ENCODE results near the gene FABP3. TPM values are rescaled to one million over a fixed set of nuclear protein-coding genes. Genes with fewer than 3 reads are reported as not detected.

FABP3 gene
- total RNA-seq, 1 experiment from 2014 or later: 0.40 TPM

GRCh38 chr1:31397360-31398095 lies 24.7 kb upstream of the FABP3 start:
- POLR2A ChIA-PET (ENCODE audit: unreplicated experiment): no interaction called here
- no peak for DNase-seq

GRCh38 chr1:31396633-31397351 lies 23.9 kb upstream of the FABP3 start:
- Histone ChIP-seq H3K36me3 (ENCODE audit: low read depth, low read length) (no peaks in the 10 kb centered on the region), H3K27ac (ENCODE audit: low read length) (no peak overlapping the region), H3F3A (ENCODE audit: low read length, unreplicated experiment) (no peaks in the 10 kb centered on the region), H3K9ac (ENCODE audit: low read length) (no peak overlapping the region), H3K27me3 (ENCODE audit: low read length) (no peaks in the 10 kb centered on the region), H3K79me2 (ENCODE audit: low read length) (no peaks in the 10 kb centered on the region), H3K4me1 (ENCODE audit: insufficient read depth, low read length) (peaks cover 4% of the 10 kb centered on the region; the same call in 1 of the 2 replicates), H3K4me2 (ENCODE audit: low read length) (no peak overlapping the region), H3K4me3 (ENCODE audit: low read length) (no peak overlapping the region), H3K9me2 (replicated peaks; ENCODE audit: low read length) (no peaks in the 10 kb centered on the region), H4K20me1 (ENCODE audit: low read length) (no peaks in the 10 kb centered on the region), H3K9me3 (ENCODE audit: low read length) (no peaks in the 10 kb centered on the region), H2AFZ (ENCODE audit: low read length) (no peak overlapping the region)
- TF ChIP-seq EZH2 (IDR thresholded peaks at IDR 0.05; ENCODE audit: low read length, unreplicated experiment): no peak
- TF ChIP-seq EZH2phosphoT487 (IDR thresholded peaks at IDR 0.05; ENCODE audit: borderline replicate concordance, low read length): no peak
- TF ChIP-seq CTCF (conservative IDR thresholded peaks at IDR 0.05; ENCODE audit: low read depth, low read length): peak; percentile 65
- CTCF ChIA-PET: interaction anchor here (1.0 kb wide), 2 partner anchors 135 to 152 kb away, joined by 3 to 4 read pairs; no protein-coding TSS in a partner anchor
- ATAC-seq (no peak), DNase-seq (no peak)
- no TSS peak for BruUV-seq (replicated peaks)
- intact Hi-C loops (cut with micrococcal nuclease): no loop called here
- POLR2A ChIA-PET (ENCODE audit: unreplicated experiment): no interaction called here

More at GRCh38 chr1:31397360-31398095, 24.7 kb upstream of the FABP3 start:
- H3K9ac ChIP-seq (ENCODE audit: low read length): no peak overlapping the region
- H3F3A ChIP-seq (ENCODE audit: low read length, unreplicated experiment): no peaks in the 10 kb centered on the region
- no peak overlapping the region for H3K27ac ChIP-seq (ENCODE audit: low read length)
- H3K4me2 ChIP-seq (ENCODE audit: low read length): no peak overlapping the region
- CTCF ChIA-PET: interaction anchor here (1.0 kb wide), 1 partner anchor 134 kb away, joined by 3 read pairs; no protein-coding TSS in a partner anchor
- TF ChIP-seq EZH2phosphoT487 (IDR thresholded peaks at IDR 0.05; ENCODE audit: borderline replicate concordance, low read length) (no peak), EZH2 (IDR thresholded peaks at IDR 0.05; ENCODE audit: low read length, unreplicated experiment) (no peak), CTCF (conservative IDR thresholded peaks at IDR 0.05; ENCODE audit: low read depth, low read length) (no peak)
- H3K4me1 ChIP-seq (ENCODE audit: insufficient read depth, low read length): peaks cover 4% of the 10 kb centered on the region; the same call in 1 of the 2 replicates
- no peaks in the 10 kb centered on the region for H3K27me3 ChIP-seq (ENCODE audit: low read length)
- H3K4me3 ChIP-seq (ENCODE audit: low read length): no peak overlapping the region
- no peak overlapping the region for H2AFZ ChIP-seq (ENCODE audit: low read length)
- no peaks in the 10 kb centered on the region for H3K36me3 ChIP-seq (ENCODE audit: low read depth, low read length)
- H3K9me2 ChIP-seq (replicated peaks; ENCODE audit: low read length): no peaks in the 10 kb centered on the region
- no peak for ATAC-seq
- H3K79me2 ChIP-seq (ENCODE audit: low read length): no peaks in the 10 kb centered on the region
- H4K20me1 ChIP-seq (ENCODE audit: low read length): no peaks in the 10 kb centered on the region
- H3K9me3 ChIP-seq (ENCODE audit: low read length): no peaks in the 10 kb centered on the region
- no TSS peak for BruUV-seq (replicated peaks)
- intact Hi-C loops (cut with micrococcal nuclease): no loop called here

Data from PC-3 (cell line).